ENCODE measurements around the gene TSFM. TPM values are rescaled to one million over a fixed set of nuclear protein-coding genes. Genes with fewer than 3 reads are reported as not detected.

Gene TSFM
- total and polyA plus RNA-seq, 9 of the 15 experiments (the other 6 are each of a cell fraction or from before 2014, with no cell fraction given): 44.6 to 198 (median 60.2) TPM

DNA sequence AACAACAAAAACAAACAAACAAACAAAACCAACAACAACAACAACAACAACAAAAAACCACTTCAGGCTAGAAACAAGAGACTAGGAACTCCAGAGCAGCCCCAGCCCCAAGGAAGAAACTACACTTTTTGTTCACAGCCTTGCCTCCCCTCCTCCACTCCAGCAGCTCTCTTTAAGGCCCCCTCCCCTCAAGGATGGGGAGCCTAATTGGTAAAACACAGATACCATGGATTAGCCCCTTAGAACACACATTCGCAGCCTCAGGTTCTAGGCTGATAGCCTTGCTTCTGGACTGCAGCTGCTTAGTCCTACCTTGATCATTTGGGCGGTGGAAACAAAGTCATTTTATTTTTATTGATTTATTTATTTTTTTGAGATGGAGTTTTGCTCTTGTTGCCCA, 47.8 kb downstream of the TSFM start (continued):
- TF ChIP-seq, protein P1, sequence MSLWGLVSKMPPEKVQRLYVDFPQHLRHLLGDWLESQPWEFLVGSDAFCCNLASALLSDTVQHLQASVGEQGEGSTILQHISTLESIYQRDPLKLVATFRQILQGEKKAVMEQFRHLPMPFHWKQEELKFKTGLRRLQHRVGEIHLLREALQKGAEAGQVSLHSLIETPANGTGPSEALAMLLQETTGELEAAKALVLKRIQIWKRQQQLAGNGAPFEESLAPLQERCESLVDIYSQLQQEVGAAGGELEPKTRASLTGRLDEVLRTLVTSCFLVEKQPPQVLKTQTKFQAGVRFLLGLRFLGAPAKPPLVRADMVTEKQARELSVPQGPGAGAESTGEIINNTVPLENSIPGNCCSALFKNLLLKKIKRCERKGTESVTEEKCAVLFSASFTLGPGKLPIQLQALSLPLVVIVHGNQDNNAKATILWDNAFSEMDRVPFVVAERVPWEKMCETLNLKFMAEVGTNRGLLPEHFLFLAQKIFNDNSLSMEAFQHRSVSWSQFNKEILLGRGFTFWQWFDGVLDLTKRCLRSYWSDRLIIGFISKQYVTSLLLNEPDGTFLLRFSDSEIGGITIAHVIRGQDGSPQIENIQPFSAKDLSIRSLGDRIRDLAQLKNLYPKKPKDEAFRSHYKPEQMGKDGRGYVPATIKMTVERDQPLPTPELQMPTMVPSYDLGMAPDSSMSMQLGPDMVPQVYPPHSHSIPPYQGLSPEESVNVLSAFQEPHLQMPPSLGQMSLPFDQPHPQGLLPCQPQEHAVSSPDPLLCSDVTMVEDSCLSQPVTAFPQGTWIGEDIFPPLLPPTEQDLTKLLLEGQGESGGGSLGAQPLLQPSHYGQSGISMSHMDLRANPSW (CRISPR knock-in tag; IDR thresholded peaks at IDR 0.05): no peak
- TF ChIP-seq TEAD4 (IDR thresholded peaks at IDR 0.05; ENCODE audit: low read length) (no peak), TEAD4 (CRISPR knock-in tag; IDR thresholded peaks at IDR 0.05; ENCODE audit: borderline replicate concordance) (no peak), MYC (IDR thresholded peaks at IDR 0.05; ENCODE audit: low read depth, low read length) (no peak), MYC (CRISPR knock-in tag; IDR thresholded peaks at IDR 0.05; ENCODE audit: borderline replicate concordance, low read depth) (no peak), MXI1 (IDR thresholded peaks at IDR 0.05; ENCODE audit: low read depth, low read length) (no peak), SRSF3 (IDR thresholded peaks at IDR 0.05; ENCODE audit: insufficient read depth, low read length) (no peak)
- TF ChIP-seq, protein P2, sequence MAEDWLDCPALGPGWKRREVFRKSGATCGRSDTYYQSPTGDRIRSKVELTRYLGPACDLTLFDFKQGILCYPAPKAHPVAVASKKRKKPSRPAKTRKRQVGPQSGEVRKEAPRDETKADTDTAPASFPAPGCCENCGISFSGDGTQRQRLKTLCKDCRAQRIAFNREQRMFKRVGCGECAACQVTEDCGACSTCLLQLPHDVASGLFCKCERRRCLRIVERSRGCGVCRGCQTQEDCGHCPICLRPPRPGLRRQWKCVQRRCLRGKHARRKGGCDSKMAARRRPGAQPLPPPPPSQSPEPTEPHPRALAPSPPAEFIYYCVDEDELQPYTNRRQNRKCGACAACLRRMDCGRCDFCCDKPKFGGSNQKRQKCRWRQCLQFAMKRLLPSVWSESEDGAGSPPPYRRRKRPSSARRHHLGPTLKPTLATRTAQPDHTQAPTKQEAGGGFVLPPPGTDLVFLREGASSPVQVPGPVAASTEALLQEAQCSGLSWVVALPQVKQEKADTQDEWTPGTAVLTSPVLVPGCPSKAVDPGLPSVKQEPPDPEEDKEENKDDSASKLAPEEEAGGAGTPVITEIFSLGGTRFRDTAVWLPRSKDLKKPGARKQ (CRISPR knock-in tag; IDR thresholded peaks at IDR 0.05): no peak

Data from K562 (cell line).